Kidney epithelial cell (primary cell): ENCODE data around the gene TBCE. TPM values are rescaled to one million over a fixed set of nuclear protein-coding genes. Genes with fewer than 3 reads are reported as not detected.

Experiments used
- DNase-seq: peaks from one replicate; pipeline ENCODE4 v3.0.0-alpha.2; 2010; ENCODE audit warnings: low read depth
- H3K27me3 ChIP-seq: 2 replicates; pipeline ENCODE4 v1.6.0; 2011; ENCODE audit warnings: low read length; ENCODE audit not compliant: control insufficient read depth, insufficient read depth
- H3K36me3 ChIP-seq: 2 replicates; pipeline ENCODE4 v1.5.1; 2011; ENCODE audit warnings: low read length; ENCODE audit not compliant: control insufficient read depth, insufficient read depth
- H3K4me3 ChIP-seq: 2 replicates; pipeline ENCODE4 v1.5.1; 2011; ENCODE audit warnings: low read depth, mild to moderate bottlenecking, control low read depth, low read length
- total RNA-seq: library from RNA; depleted of rRNA; stranded (reverse); fragments of >200 nt; gene quantifications from 2 replicates; pipeline ENCODE4 v1.2.3, GENCODE V29; 2015
- TF ChIP-seq, protein P1 (sequence below): IDR thresholded peaks from 2 replicates; pipeline ENCODE4 v1.5.1; 2011; ENCODE audit warnings: mild to moderate bottlenecking, moderate library complexity, low read length, control low read depth, inconsistent platforms; ENCODE audit not compliant: insufficient read depth, poor library complexity, severe bottlenecking

The TBCE gene
- total RNA-seq, 1 donor from 2014 or later: 24.7 TPM

GRCh38 chr1:235330918-235331285, 36.3 kb upstream of the TBCE start:
- TF ChIP-seq, protein P1, sequence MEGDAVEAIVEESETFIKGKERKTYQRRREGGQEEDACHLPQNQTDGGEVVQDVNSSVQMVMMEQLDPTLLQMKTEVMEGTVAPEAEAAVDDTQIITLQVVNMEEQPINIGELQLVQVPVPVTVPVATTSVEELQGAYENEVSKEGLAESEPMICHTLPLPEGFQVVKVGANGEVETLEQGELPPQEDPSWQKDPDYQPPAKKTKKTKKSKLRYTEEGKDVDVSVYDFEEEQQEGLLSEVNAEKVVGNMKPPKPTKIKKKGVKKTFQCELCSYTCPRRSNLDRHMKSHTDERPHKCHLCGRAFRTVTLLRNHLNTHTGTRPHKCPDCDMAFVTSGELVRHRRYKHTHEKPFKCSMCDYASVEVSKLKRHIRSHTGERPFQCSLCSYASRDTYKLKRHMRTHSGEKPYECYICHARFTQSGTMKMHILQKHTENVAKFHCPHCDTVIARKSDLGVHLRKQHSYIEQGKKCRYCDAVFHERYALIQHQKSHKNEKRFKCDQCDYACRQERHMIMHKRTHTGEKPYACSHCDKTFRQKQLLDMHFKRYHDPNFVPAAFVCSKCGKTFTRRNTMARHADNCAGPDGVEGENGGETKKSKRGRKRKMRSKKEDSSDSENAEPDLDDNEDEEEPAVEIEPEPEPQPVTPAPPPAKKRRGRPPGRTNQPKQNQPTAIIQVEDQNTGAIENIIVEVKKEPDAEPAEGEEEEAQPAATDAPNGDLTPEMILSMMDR: no peak
- H3K4me3 ChIP-seq: peak overlapping the region; percentile 10
- no peaks in the 10 kb centered on the region for H3K27me3 ChIP-seq
- H3K36me3 ChIP-seq: no peaks in the 10 kb centered on the region
- DNase-seq: no peak

GRCh38 chr1:235331401-235331800, 35.8 kb upstream of the TBCE start:
- Histone ChIP-seq H3K36me3 (no peaks in the 10 kb centered on the region), H3K27me3 (no peaks in the 10 kb centered on the region), H3K4me3 (no peak overlapping the region)
- TF ChIP-seq, protein P1: no peak
- no peak for DNase-seq

- H3K4me3 ChIP-seq: no peak overlapping the region
- TF ChIP-seq, protein P1: no peak
- DNase-seq: no peak
- H3K27me3 ChIP-seq: no peaks in the 10 kb centered on the region
- H3K36me3 ChIP-seq: no peaks in the 10 kb centered on the region
Observed at GRCh38 chr1:235336903-235337302, 30.3 kb upstream of the TBCE start.

DNA sequence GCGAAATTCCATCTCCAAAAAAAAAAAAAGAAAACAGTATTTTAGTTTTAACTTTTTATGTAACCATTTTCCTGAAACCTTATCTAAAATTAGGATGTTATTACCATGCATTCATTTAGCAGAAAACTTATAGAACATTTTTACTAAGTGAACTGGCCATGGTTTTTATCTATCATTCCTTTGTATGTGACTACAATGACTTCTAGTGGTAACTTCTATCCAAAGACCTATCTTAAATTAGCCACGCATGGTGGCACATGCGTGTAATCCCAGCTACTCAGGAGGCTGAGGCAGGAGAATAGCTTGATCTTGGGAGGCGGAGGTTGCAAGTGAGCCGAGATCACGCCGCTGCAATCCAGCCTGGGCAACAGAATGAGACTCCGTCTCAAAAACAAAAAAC, 27.5 kb upstream of the TBCE start:
- no peaks in the 10 kb centered on the region for H3K36me3 ChIP-seq
- H3K27me3 ChIP-seq: no peaks in the 10 kb centered on the region
- TF ChIP-seq, protein P1: no peak
- DNase-seq: no peak
- H3K4me3 ChIP-seq: no peak overlapping the region

- TF ChIP-seq, protein P1: no peak
- no peaks in the 10 kb centered on the region for H3K36me3 ChIP-seq
- no peak for DNase-seq
- H3K27me3 ChIP-seq: no peaks in the 10 kb centered on the region
- H3K4me3 ChIP-seq: no peak overlapping the region
Observed at GRCh38 chr1:235341334-235341733, 25.9 kb upstream of the TBCE start.

- TF ChIP-seq, protein P1: no peak
- Histone ChIP-seq H3K36me3 (no peaks in the 10 kb centered on the region), H3K27me3 (no peaks in the 10 kb centered on the region), H3K4me3 (no peak overlapping the region)
- DNase-seq: no peak
Observed at GRCh38 chr1:235342039-235342438, 25.2 kb upstream of the TBCE start.
